Lower leg skin (tissue), 3 donors: ENCODE data around the gene PLXNC1.

ENCODE experiments used
- CTCF ChIP-seq, 3 donors: fragments of 450-650 bp; IDR thresholded peaks; one replicate each; pipeline ENCODE4 v1.5.1; 2016; ENCODE audit warnings: antibody characterized with exemption in 3 of 3, mild to moderate bottlenecking in 3 of 3, moderate library complexity in 2 of 3
- POLR2A ChIP-seq, 2 donors: fragments of 450-650 bp; IDR thresholded peaks; one replicate each; pipeline ENCODE4 v1.6.1; 2016 to 2017; ENCODE audit warnings: antibody characterized with exemption in 2 of 2, mild to moderate bottlenecking in 1 of 2, moderate library complexity in 1 of 2

- TF ChIP-seq POLR2A (IDR thresholded peaks at IDR 0.05) (no peak), CTCF (IDR thresholded peaks at IDR 0.05) (no peak)
Measured at GRCh38 chr12:94147991-94148738, at the start of gene PLXNC1.
